GM12891 (cell line): ENCODE results near the gene ADPRS.
A peak's percentile ranks its signal among the peaks of the same experiment; 100 is the strongest.

Experiments
- DNase-seq: peaks from one replicate; pipeline ENCODE4 v3.0.0; 2011; ENCODE audit warnings: low spot score; ENCODE audit not compliant: insufficient read length
- FAIRE-seq: peaks from 2 replicates; lab custom pipeline; 2011; peaks lifted over from hg19 to GRCh38; lab: Jason Lieb, UNC
- PAX5 ChIP-seq: IDR thresholded peaks from 2 replicates; pipeline ENCODE4 v1.6.1; 2011; ENCODE audit warnings: low read length, moderate library complexity, mild to moderate bottlenecking; ENCODE audit not compliant: insufficient read depth, severe bottlenecking
- POLR2A ChIP-seq: IDR thresholded peaks from 2 replicates; pipeline ENCODE4 v1.6.1; 2011; ENCODE audit warnings: low read depth, low read length, control low read depth
- POLR2AphosphoS5 ChIP-seq: IDR thresholded peaks from 2 replicates; pipeline ENCODE4 v1.6.1; 2011; ENCODE audit warnings: low read depth, low read length, control low read depth
- POU2F2 ChIP-seq: IDR thresholded peaks from 2 replicates; pipeline ENCODE4 v1.6.1; 2011; ENCODE audit warnings: low read depth, mild to moderate bottlenecking, control low read depth, low read length, moderate library complexity
- SPI1 ChIP-seq: IDR thresholded peaks from 2 replicates; pipeline ENCODE4 v1.6.1; 2011; ENCODE audit warnings: low read depth, low read length, control low read depth
- TAF1 ChIP-seq: IDR thresholded peaks from 2 replicates; pipeline ENCODE4 v1.6.1; 2011; ENCODE audit warnings: low read depth, low read length, control low read depth

Gene ADPRS

DNA sequence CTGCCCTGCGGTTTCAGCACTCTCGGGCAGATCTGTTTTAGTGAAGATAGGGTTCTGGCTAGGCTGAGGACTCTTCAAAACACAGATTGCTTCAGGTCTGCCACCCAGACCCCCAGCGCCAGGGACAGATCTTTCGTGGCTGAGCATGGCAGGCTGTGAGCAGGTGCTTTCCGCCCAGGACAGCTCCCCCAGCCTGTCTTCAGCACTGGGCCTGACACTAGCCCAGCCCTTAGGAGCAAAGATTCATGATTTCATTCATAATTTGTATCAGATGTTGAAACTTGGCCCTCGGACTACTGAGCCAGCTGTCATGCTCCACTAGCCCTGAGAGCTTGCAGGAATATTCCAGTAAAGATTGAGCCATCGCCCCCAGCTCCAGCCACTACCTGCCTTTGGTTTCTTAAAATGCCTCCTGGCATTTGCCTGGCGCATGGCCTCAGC lies 5.9 kb downstream of the ADPRS start:
- FAIRE-seq (no peak), DNase-seq (no peak)
- no peak for TF ChIP-seq PAX5
- no peak for TF ChIP-seq SPI1

DNA sequence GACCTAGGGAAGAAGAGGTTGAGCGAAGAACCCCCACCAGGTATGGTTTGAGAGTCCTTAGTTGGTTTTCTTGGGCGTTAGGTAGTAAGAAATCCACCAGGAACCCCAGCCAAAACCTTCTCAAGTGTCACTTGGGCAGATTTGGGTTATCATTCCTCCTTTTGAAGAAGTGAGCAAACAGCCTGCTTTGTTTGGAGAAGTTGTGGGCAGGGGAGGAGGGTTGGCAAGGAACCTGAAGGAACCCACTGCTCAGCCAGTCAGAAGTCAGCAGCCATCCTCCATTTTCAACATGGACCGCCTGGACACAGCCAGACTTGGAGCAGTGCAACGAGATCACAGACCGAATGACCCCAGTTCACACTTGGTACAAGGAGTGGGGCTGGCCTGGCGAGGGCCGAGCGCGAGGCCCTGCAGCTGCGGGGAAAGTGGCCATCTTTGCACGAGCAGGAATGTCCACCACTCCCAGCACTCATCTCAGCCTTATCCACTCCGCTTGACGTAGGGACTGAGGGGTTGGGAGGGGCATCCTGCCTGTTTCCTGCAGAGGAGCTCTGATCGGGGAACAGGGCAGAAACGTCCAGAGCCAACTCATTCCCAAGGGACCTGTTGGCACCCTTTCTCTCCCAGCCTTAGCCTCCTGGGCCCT lies 7.2 kb downstream of the ADPRS start:
- FAIRE-seq = no peak

DNA sequence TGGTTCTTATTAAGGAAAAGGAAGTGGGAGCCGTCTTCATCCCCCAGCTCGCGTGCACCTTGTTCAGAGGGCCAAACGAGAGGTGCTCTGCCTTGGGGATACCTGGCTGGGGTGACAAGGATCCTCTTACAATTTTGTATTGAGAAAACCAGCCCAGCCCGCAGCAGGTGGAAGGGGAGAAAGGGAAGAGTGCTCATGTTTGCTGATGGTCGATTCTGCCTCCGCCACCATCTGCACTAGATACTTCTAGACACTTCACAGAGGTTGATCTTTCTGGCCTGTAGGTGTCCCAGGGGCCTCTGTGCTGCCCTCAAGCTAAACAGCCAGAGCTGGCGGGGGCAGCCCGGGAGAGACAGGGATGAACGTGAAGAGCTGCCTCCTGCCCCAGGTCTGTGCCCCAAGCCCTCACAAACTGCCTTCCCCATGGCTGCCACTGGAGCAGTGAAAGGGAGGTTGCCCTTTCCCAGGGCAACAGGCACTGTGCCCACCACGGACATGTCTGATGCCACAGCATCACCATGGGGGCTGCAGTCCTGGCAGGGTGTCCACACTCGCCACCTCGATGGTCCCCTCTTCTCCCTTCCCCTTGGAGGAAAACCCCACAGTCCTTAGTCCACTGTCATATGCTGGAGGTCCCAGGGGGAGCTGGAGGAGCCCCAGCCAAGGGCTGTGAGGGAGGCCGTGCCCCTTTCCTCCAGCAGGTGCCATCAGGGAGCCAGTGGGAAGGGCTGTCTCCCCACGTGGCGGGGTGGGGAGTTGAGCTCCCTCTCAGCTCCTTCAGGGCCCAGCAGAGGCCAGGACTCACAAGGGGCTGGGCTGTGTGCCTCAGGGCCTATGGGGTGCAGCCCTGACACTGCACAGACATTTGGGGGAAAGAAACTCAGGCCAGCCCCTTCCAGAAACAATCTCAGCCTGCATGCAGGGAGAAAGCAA lies 8.1 kb downstream of the ADPRS start:
- no peak for DNase-seq
- no peak for FAIRE-seq
- no peak for TF ChIP-seq SPI1
- no peak for TF ChIP-seq POLR2A
- TF ChIP-seq TAF1 = no peak
- TF ChIP-seq POLR2AphosphoS5 = no peak
- TF ChIP-seq PAX5 = no peak
- no peak for TF ChIP-seq POU2F2

More for the DNA sequence above, 7.2 kb downstream of the ADPRS start:
- no peak for DNase-seq
- no peak for TF ChIP-seq POU2F2
- TF ChIP-seq TAF1 = no peak
- no peak for TF ChIP-seq PAX5
- no peak for TF ChIP-seq POLR2AphosphoS5
- no peak for TF ChIP-seq SPI1
- TF ChIP-seq POLR2A = no peak

- no peak for FAIRE-seq
- no peak for DNase-seq
- TF ChIP-seq TAF1 (no peak), POLR2AphosphoS5 (no peak), POU2F2 (no peak), SPI1 (no peak), PAX5 (no peak), POLR2A (no peak)
These were observed 9.2 kb downstream of the ADPRS start for GRCh38 chr1:36097693-36098585.

DNA sequence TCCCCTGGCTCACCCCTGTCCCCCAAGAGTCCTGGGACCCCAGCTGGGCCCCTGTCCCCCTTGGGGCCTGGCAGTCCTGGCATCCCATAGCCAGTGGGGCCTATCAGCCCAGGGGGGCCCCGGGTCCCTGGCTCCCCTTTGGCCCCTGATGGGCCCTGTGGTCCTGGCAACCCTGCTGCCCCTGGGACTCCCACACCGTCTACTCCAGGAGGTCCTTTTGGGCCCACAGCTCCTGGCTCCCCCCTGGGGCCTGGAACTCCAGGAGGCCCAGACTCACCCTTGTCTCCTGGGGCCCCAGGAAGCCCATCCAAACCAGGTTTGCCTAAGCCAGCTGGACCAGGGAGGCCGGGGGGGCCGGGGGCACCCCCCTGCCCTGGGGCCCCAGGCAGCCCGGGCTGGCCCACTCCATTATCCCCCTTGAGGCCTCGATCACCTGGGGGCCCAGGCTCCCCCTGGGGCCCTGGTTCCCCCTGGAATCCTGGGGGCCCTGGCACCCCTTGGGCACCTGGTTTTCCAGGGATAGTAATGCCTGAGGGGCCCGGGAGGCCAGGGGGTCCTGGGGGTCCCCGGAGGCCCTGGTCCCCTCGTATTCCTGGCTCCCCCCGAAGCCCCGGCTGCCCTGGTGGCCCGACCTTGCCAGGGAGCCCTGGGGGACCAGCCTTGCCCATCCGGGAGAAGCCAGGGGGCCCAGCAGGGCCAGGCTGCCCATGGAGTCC lies 10.1 kb downstream of the ADPRS start:
- no peak for FAIRE-seq
- TF ChIP-seq POLR2AphosphoS5 (no peak), POLR2A (no peak), TAF1 (no peak), SPI1 (no peak), PAX5 (no peak), POU2F2 (no peak)

GRCh38 chr1:36099681-36100341 lies 11.1 kb downstream of the ADPRS start:
- peak; percentile 92 for FAIRE-seq
- DNase-seq = peak; percentile 92
- TF ChIP-seq POU2F2 (no peak), SPI1 (no peak), POLR2AphosphoS5 (no peak), POLR2A (no peak), PAX5 (no peak), TAF1 (no peak)

More for the DNA sequence above, 10.1 kb downstream of the ADPRS start:
- DNase-seq = no peak

DNA sequence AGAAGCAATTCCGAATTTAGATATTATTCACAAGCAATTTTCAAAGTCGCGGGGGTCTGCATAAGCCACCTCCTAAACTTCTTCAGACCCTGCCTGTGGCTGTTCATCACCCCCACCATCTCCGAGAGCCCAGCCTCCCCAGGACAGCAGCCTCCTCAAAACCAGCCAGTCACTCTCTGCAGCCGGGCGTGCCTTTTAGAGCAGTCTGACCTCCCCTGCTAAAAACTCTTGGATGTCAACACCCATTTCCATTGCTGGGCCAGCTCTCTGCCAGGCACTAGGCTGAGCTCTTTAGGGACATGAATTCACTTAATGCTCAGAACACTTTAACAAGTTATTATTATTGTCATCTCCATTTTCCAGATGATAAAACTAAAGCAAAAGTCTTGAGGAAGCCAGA lies 11.7 kb downstream of the ADPRS start:
- DNase-seq (no peak), FAIRE-seq (no peak)
- TF ChIP-seq PAX5 (no peak), POLR2AphosphoS5 (no peak), POLR2A (no peak), POU2F2 (no peak), TAF1 (no peak)

- TF ChIP-seq POU2F2 = no peak
- no peak for TF ChIP-seq PAX5
- no peak for TF ChIP-seq POLR2A
- no peak for TF ChIP-seq SPI1
- FAIRE-seq (no peak), DNase-seq (no peak)
These were observed 12.9 kb downstream of the ADPRS start for GRCh38 chr1:36101546-36101945.
